Prostate gland (tissue), 2 donors: ENCODE data around the gene CGREF1.

Experiments
- CTCF ChIP-seq, 4 experiments: fragments of 200-600 bp in 2 of 4; fragments of 450-650 bp in 2 of 4; sonication (generic) in 2 of 4; IDR thresholded peaks; 1 replicate in 3 of 4; 2 replicates in 1 of 4; pipeline ENCODE4 v1.5.1; 2016 to 2019; ENCODE audit warnings: antibody characterized with exemption in 4 of 4, mild to moderate bottlenecking in 2 of 4, moderate library complexity in 2 of 4
- POLR2A ChIP-seq: fragments of 450-650 bp; IDR thresholded peaks from one replicate; pipeline ENCODE4 v1.6.1; 2016; ENCODE audit warnings: antibody characterized with exemption, mild to moderate bottlenecking

GRCh38 chr2:27071990-27072830 lies 46.7 kb downstream of the CGREF1 start:
- TF ChIP-seq CTCF (IDR thresholded peaks at IDR 0.05) (no peak), POLR2A (no peak)
